HEK293T (cell line): ENCODE results near the gene BCR.

Source experiments
- CTCF ChIA-PET: fragments of 350-600 bp; formaldehyde crosslinking; extraction: SDS; loops from one replicate; lab custom pipeline; 2021; ENCODE audit warnings: antibody characterized with exemption, inconsistent platforms; lab: Yijun Ruan, JAX
- POLR2A ChIA-PET: fragments of 350-600 bp; formaldehyde crosslinking; extraction: SDS; loops from one replicate; lab custom pipeline; 2020; ENCODE audit warnings: antibody characterized with exemption, inconsistent platforms; lab: Yijun Ruan, JAX
- DNase-seq: peaks from one replicate; pipeline ENCODE4 v3.0.0; 2012; ENCODE audit warnings: mixed read lengths; ENCODE audit errors: extremely low spot score
- ARNT ChIP-seq: fragments of 450-650 bp; IDR thresholded peaks from 2 replicates; pipeline ENCODE4 v1.6.1; 2017; ENCODE audit warnings: mild to moderate bottlenecking
- BHLHE40 ChIP-seq: fragments of 450-650 bp; IDR thresholded peaks from 2 replicates; pipeline ENCODE4 v1.6.1; 2016; ENCODE audit warnings: mild to moderate bottlenecking, moderate library complexity, borderline replicate concordance
- CTBP1 ChIP-seq: fragments of 450-650 bp; IDR thresholded peaks from 2 replicates; pipeline ENCODE4 v1.6.1; 2016; ENCODE audit warnings: borderline replicate concordance
- ELF4 ChIP-seq: fragments of 450-650 bp; IDR thresholded peaks from 2 replicates; pipeline ENCODE4 v1.6.1; 2017; ENCODE audit warnings: antibody characterized with exemption
- FOXA1 ChIP-seq: fragments of 450-650 bp; IDR thresholded peaks from 2 replicates; pipeline ENCODE4 v1.6.1; 2016; ENCODE audit warnings: mild to moderate bottlenecking
- FOXK2 ChIP-seq: fragments of 450-650 bp; IDR thresholded peaks from 2 replicates; pipeline ENCODE4 v1.6.1; 2016; ENCODE audit warnings: mild to moderate bottlenecking
- FOXM1 ChIP-seq: fragments of 450-650 bp; IDR thresholded peaks from 2 replicates; pipeline ENCODE4 v1.6.1; 2017; ENCODE audit warnings: mild to moderate bottlenecking, borderline replicate concordance
- HDGF ChIP-seq: fragments of 450-650 bp; IDR thresholded peaks from 2 replicates; pipeline ENCODE4 v1.6.1; 2017; ENCODE audit warnings: antibody characterized with exemption, borderline replicate concordance
- L3MBTL2 ChIP-seq: fragments of 450-650 bp; conservative IDR thresholded peaks from 2 replicates; pipeline ENCODE4 v1.6.1; 2016; ENCODE audit warnings: mild to moderate bottlenecking
- LEF1 ChIP-seq: fragments of 450-650 bp; IDR thresholded peaks from 2 replicates; pipeline ENCODE4 v1.6.1; 2017; ENCODE audit warnings: mild to moderate bottlenecking, borderline replicate concordance
- NFRKB ChIP-seq: fragments of 450-650 bp; IDR thresholded peaks from 2 replicates; pipeline ENCODE4 v1.6.1; 2016; ENCODE audit warnings: mild to moderate bottlenecking, moderate library complexity
- PKNOX1 ChIP-seq: fragments of 450-650 bp; IDR thresholded peaks from 2 replicates; pipeline ENCODE4 v1.6.1; 2016
- SP1 ChIP-seq: fragments of 450-650 bp; IDR thresholded peaks from 2 replicates; pipeline ENCODE4 v1.6.1; 2017
- SUZ12 ChIP-seq: fragments of 450-650 bp; IDR thresholded peaks from 2 replicates; pipeline ENCODE4 v1.6.1; 2016; ENCODE audit warnings: mild to moderate bottlenecking
- TARDBP ChIP-seq: fragments of 450-650 bp; IDR thresholded peaks from 2 replicates; pipeline ENCODE4 v1.6.1; 2016
- ZNF384 ChIP-seq: fragments of 450-650 bp; IDR thresholded peaks from 2 replicates; pipeline ENCODE4 v1.6.1; 2016

BCR gene

DNA sequence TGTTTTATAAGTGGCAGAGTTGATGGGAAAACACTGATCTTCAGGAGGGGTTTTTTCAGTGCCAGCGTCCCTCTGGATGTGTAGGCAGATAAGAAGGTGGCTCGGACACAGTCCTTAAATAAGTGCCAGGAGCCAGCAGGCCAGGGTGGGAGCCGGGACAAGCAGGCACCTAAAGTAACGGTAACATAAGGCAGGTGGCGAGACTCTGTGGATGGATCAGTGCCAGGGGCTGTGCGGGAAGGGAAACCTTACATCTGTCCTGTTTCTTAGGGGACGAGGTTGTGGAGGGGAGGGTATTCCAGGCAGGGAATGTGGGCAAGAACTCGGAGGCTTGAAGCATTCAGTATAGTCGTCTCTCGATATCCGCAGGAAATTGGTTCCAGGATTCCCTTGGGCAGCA lies 15.9 kb downstream of the BCR start:
- CTCF ChIA-PET, result no interaction called here
- POLR2A ChIA-PET, result no interaction called here
- TF ChIP-seq L3MBTL2 (no peak), CTBP1 (no peak), FOXA1 (no peak), FOXM1 (no peak), PKNOX1 (no peak), BHLHE40 (no peak), LEF1 (no peak), ELF4 (no peak), ZNF384 (no peak), NFRKB (no peak), ARNT (no peak)
- DNase-seq, result no peak

- ChIA-PET CTCF (no interaction called here), POLR2A (no interaction called here)
- DNase-seq, result no peak
- no peak for TF ChIP-seq SP1
- TF ChIP-seq PKNOX1, result no peak
- TF ChIP-seq NFRKB, result no peak
- no peak for TF ChIP-seq FOXM1
- no peak for TF ChIP-seq LEF1
- TF ChIP-seq CTBP1, result no peak
- TF ChIP-seq FOXK2, result no peak
- TF ChIP-seq ZNF384, result no peak
- no peak for TF ChIP-seq L3MBTL2
- no peak for TF ChIP-seq HDGF
- TF ChIP-seq TARDBP, result no peak
- no peak for TF ChIP-seq FOXA1
- TF ChIP-seq ARNT, result no peak
- TF ChIP-seq SUZ12, result no peak
These were observed 17.5 kb downstream of the BCR start for GRCh38 chr22:23197836-23198235.

DNA sequence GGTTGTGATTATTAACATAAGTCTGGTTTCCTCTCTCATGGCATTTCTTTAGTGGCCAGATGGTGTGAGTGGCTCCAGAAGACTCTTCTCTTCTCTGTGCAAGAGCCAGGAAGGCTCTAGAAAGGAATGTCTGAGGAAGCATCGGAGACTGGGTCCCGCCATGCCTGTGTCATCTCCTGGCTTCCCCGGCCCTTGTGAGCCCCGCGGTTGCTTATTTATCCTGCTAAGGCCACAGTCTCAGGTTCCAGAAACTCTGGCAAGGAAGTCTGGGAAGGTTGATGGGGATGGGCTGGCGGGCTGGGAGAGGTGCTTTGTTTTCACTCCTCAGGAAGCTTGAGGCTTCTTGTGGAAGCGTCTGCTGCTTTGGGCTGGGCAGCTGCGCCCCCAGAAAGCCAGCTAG lies 18.9 kb downstream of the BCR start:
- DNase-seq, result no peak
- CTCF ChIA-PET, result interaction anchor here (0.7 kb wide), 1 partner anchor 11 kb away, joined by 3 read pairs; no protein-coding TSS in a partner anchor
- TF ChIP-seq NFRKB (no peak), SUZ12 (no peak), SP1 (no peak), LEF1 (no peak), BHLHE40 (no peak), L3MBTL2 (no peak), ARNT (no peak), FOXK2 (no peak), ELF4 (no peak), CTBP1 (no peak), HDGF (no peak), ZNF384 (no peak), TARDBP (no peak), FOXA1 (no peak), FOXM1 (no peak), PKNOX1 (no peak)
- POLR2A ChIA-PET, result no interaction called here

- TF ChIP-seq PKNOX1 (no peak), FOXA1 (no peak), L3MBTL2 (no peak), HDGF (no peak), SUZ12 (no peak), NFRKB (no peak), TARDBP (no peak), LEF1 (no peak), CTBP1 (no peak), FOXK2 (no peak), FOXM1 (no peak), BHLHE40 (no peak), SP1 (no peak)
- CTCF ChIA-PET, result no interaction called here
- DNase-seq, result no peak
- POLR2A ChIA-PET, result no interaction called here
These were observed 20.6 kb downstream of the BCR start for GRCh38 chr22:23200898-23201297.

DNA sequence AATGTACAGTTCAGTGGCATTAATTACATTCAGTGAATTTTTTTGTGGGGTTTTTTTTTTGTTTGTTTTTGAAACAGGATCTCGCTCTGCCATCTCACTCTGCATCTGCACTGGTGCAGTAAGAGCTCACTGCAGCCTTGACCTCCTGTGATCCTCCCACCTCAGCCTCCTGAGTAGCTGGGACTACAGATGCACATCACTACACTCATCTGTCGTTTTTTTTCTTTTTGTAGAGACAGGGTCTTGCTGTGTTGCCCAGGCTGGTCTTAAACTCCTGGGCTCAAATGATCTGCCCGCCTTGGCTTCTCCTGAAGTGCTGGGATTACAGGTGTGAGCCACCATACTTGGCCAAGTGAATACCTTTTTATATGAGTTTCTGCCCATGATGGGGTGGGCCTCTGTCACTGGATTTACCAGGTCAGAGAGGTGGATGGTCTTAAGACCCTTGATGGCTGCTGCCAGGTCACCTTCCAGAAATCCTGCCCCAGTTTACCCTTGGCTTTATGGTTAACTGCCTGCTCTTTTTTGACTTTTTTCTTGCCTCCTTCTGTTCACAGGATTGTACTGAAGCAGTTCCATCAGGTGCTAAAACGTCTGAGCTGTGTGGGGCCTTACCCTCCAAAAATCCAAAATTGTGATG lies 22.6 kb downstream of the BCR start:
- DNase-seq, result no peak
- POLR2A ChIA-PET, result no interaction called here
- TF ChIP-seq ARNT (no peak), SP1 (no peak), CTBP1 (no peak), FOXA1 (no peak), SUZ12 (no peak), ZNF384 (no peak), LEF1 (no peak), PKNOX1 (no peak), FOXK2 (no peak), TARDBP (no peak), L3MBTL2 (no peak), FOXM1 (no peak)
- CTCF ChIA-PET, result no interaction called here
